HG02943 (cell line): Measurements from ENCODE around the gene CRYGB.
"Not testable (repeated sequence)": the region's sequence is repeated elsewhere in the genome, so short reads cannot be mapped to it uniquely, and the experiment has no call there.

Source experiments
- ATAC-seq: cut with Tn5 transposase; IDR thresholded peaks from one replicate; pipeline ENCODE4 v1.9.1; 2021; ENCODE audit warnings: mild to moderate bottlenecking, low read depth, moderate library complexity; ENCODE audit not compliant: unreplicated experiment

CRYGB gene

GRCh38 chr2:208150956-208151355, 5.0 kb upstream of the CRYGB start:
- ATAC-seq, result no peak

GRCh38 chr2:208150094-208150493, 4.1 kb upstream of the CRYGB start:
- no peak for ATAC-seq

- ATAC-seq, result no peak
These were observed 2.8 kb upstream of the CRYGB start for GRCh38 chr2:208148803-208149202.

GRCh38 chr2:208147759-208148158, 1.8 kb upstream of the CRYGB start:
- ATAC-seq, result no peak

GRCh38 chr2:208147008-208147407, 1.1 kb upstream of the CRYGB start:
- no peak for ATAC-seq

GRCh38 chr2:208142925-208143799, 2.8 kb downstream of the CRYGB start:
- no peak for ATAC-seq

- no peak for ATAC-seq
These were observed 3.6 kb downstream of the CRYGB start for GRCh38 chr2:208142240-208142924.

- no peak for ATAC-seq
These were observed 6.5 kb downstream of the CRYGB start for GRCh38 chr2:208139447-208139846.

GRCh38 chr2:208138334-208138733, 7.6 kb downstream of the CRYGB start:
- not testable (repeated sequence) for ATAC-seq

- ATAC-seq, result no peak
These were observed 9.3 kb downstream of the CRYGB start for GRCh38 chr2:208136716-208137094.

- no peak for ATAC-seq
These were observed 9.9 kb downstream of the CRYGB start for GRCh38 chr2:208135794-208136715.

- no peak for ATAC-seq
These were observed 10.9 kb downstream of the CRYGB start for GRCh38 chr2:208134928-208135586.

GRCh38 chr2:208130712-208131110, 15.2 kb downstream of the CRYGB start:
- ATAC-seq, result no peak

GRCh38 chr2:208129744-208130711, 15.9 kb downstream of the CRYGB start, which contains the start of gene CRYGC:
Gene CRYGC (minus strand): TSS chr2:208129828. CDS start chr2:208129792, 36 bp downstream.
- ATAC-seq, result no peak

- ATAC-seq, result no peak
These were observed 17.8 kb downstream of the CRYGB start for GRCh38 chr2:208128136-208128535.

- ATAC-seq, result no peak
These were observed 18.9 kb downstream of the CRYGB start for GRCh38 chr2:208127090-208127489.

- ATAC-seq, result no peak
These were observed 20.7 kb downstream of the CRYGB start for GRCh38 chr2:208125251-208125650.

GRCh38 chr2:208124013-208124715, 21.8 kb downstream of the CRYGB start, which contains the start of gene CRYGD:
Gene CRYGD (minus strand): TSS chr2:208124524. CDS start chr2:208124473, 51 bp downstream.
- not testable (repeated sequence) for ATAC-seq
